HEK293T (cell line): Measurements from ENCODE around the gene KDM2A.

Experiments
- BHLHE40 ChIP-seq: fragments of 450-650 bp; IDR thresholded peaks from 2 replicates; pipeline ENCODE4 v1.6.1; 2016; ENCODE audit warnings: mild to moderate bottlenecking, moderate library complexity, borderline replicate concordance
- FOXA1 ChIP-seq: fragments of 450-650 bp; IDR thresholded peaks from 2 replicates; pipeline ENCODE4 v1.6.1; 2016; ENCODE audit warnings: mild to moderate bottlenecking
- LEF1 ChIP-seq: fragments of 450-650 bp; IDR thresholded peaks from 2 replicates; pipeline ENCODE4 v1.6.1; 2017; ENCODE audit warnings: mild to moderate bottlenecking, borderline replicate concordance
- SP1 ChIP-seq: fragments of 450-650 bp; IDR thresholded peaks from 2 replicates; pipeline ENCODE4 v1.6.1; 2017

DNA sequence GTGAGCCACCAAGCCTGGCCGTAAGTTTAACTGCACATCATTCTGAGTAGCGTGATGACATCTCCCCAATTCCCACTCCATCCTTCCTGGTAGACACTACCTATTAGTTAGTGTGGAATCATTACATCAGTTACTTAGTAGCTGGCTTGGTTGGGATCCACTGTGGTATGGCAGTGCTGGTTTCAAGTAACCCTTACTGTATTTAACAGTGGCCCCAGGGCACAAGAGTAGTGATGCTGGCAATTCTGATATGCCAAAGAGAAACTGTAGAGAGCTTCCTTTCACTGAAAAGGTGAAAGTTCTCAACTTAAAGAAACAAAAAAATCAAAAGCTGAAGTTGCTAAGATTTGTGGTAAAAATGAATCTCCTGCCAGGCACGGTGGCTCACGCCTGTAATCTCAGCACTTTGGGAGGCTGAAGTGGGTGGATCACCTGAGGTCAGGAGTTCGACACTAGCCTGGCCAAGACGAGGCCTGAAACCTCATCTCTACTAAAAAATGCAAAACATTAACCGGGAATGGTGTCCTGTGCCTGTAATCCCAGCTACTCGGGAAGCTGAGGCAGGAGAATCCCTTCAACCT is 35.2 kb upstream of the KDM2A start:
- TF ChIP-seq LEF1 (no peak), SP1 (no peak), BHLHE40 (no peak), FOXA1 (no peak)
